Measurements from ENCODE around the gene PPTC7. TPM values are rescaled to one million over a fixed set of nuclear protein-coding genes. Genes with fewer than 3 reads are reported as not detected.
"Not testable (repeated sequence)": the region's sequence is repeated elsewhere in the genome, so short reads cannot be mapped to it uniquely, and the experiment has no call there.

The PPTC7 gene
- total and polyA plus RNA-seq, 2 experiments from 2014 or later, result 8.1 to 11.8 TPM

GRCh38 chr12:110602085-110602814, 19.1 kb upstream of the PPTC7 start:
- WGBS (ENCODE audit: low lambda C conversion rate, missing lambda C conversion rate), result 68% methylated on average over 14 of the region's 14 CpGs
- DNase-seq (ENCODE audit: low spot score), result peak; percentile 60
- not testable (repeated sequence) for H4K20me1 ChIP-seq (ENCODE audit: insufficient read depth, poor library complexity, severe bottlenecking); H3K4me1 ChIP-seq (ENCODE audit: insufficient read depth); H3K27me3 ChIP-seq; H3K4me3 ChIP-seq; H3K4me2 ChIP-seq; H2AFZ ChIP-seq; H3K9me3 ChIP-seq (ENCODE audit: low read depth); H3K9me2 ChIP-seq (replicated peaks; ENCODE audit: insufficient read depth); H3K79me2 ChIP-seq; H3K36me3 ChIP-seq (replicated peaks; ENCODE audit: insufficient read depth, low read depth); H3K27ac ChIP-seq
- TF ChIP-seq CTCF (IDR thresholded peaks at IDR 0.05; ENCODE audit: poor library complexity), result peak; percentile 72

- H3K27me3 ChIP-seq, result no peaks in the 10 kb centered on the region
- H3K9me2 ChIP-seq (replicated peaks; ENCODE audit: insufficient read depth), result no peaks in the 10 kb centered on the region
- H3K36me3 ChIP-seq (replicated peaks; ENCODE audit: insufficient read depth, low read depth), result no peaks in the 10 kb centered on the region
- no peak overlapping the region for H3K27ac ChIP-seq
- no peak overlapping the region for H3K4me3 ChIP-seq
- no peaks in the 10 kb centered on the region for H3K4me1 ChIP-seq (ENCODE audit: insufficient read depth)
- peak; percentile 57 for DNase-seq (ENCODE audit: low spot score)
- no peaks in the 10 kb centered on the region for H3K9me3 ChIP-seq (ENCODE audit: low read depth)
- no peak overlapping the region for H2AFZ ChIP-seq
- no peak overlapping the region for H3K4me2 ChIP-seq
- no peak for TF ChIP-seq EZH2phosphoT487 (IDR thresholded peaks at IDR 0.05; ENCODE audit: low read depth, severe bottlenecking, unreplicated experiment)
- TF ChIP-seq CTCF (IDR thresholded peaks at IDR 0.05; ENCODE audit: poor library complexity), result peak; percentile 65
- TF ChIP-seq EZH2 (IDR thresholded peaks at IDR 0.05; ENCODE audit: borderline replicate concordance), result no peak
- no peaks in the 10 kb centered on the region for H4K20me1 ChIP-seq (ENCODE audit: insufficient read depth, poor library complexity, severe bottlenecking)
- 58% methylated on average over 4 of the region's 4 CpGs for WGBS (ENCODE audit: low lambda C conversion rate, missing lambda C conversion rate)
- no peaks in the 10 kb centered on the region for H3K79me2 ChIP-seq
Measured at GRCh38 chr12:110600254-110600653, 17.1 kb upstream of the PPTC7 start.

DNA sequence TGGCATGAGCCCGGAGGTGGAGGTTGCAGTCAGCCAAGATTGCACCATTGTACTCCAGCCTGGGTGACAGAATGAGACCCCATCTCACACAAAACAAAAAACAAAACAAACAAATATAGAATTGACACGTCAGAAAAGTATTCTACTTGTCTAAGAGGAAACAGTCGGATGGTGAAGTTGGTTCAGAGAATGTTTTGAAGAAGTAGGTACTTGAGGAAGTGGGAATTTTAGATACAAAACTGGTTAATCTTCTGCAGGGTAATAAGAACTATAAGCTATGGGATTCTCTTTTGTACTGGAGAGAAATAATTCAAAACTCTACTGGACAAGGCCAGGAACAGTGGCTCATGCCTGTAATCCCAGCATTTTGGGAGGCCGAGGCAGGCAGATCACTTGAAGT, 16.2 kb upstream of the PPTC7 start:
- no peaks in the 10 kb centered on the region for H3K36me3 ChIP-seq (replicated peaks; ENCODE audit: insufficient read depth, low read depth)
- H3K27ac ChIP-seq, result no peak overlapping the region
- TF ChIP-seq CTCF (IDR thresholded peaks at IDR 0.05; ENCODE audit: poor library complexity), result no peak
- TF ChIP-seq EZH2phosphoT487 (IDR thresholded peaks at IDR 0.05; ENCODE audit: low read depth, severe bottlenecking, unreplicated experiment), result no peak
- no peak for TF ChIP-seq EZH2 (IDR thresholded peaks at IDR 0.05; ENCODE audit: borderline replicate concordance)
- H2AFZ ChIP-seq, result no peak overlapping the region
- no peaks in the 10 kb centered on the region for H3K4me1 ChIP-seq (ENCODE audit: insufficient read depth)
- H3K9me2 ChIP-seq (replicated peaks; ENCODE audit: insufficient read depth), result no peaks in the 10 kb centered on the region
- H3K9me3 ChIP-seq (ENCODE audit: low read depth), result no peaks in the 10 kb centered on the region
- H3K4me3 ChIP-seq, result no peak overlapping the region
- no peaks in the 10 kb centered on the region for H4K20me1 ChIP-seq (ENCODE audit: insufficient read depth, poor library complexity, severe bottlenecking)
- 89% methylated on average over 4 of the region's 4 CpGs for whole genome bisulfite sequencing (ENCODE audit: low lambda C conversion rate, missing lambda C conversion rate)
- no peak overlapping the region for H3K4me2 ChIP-seq
- no peak for DNase-seq (ENCODE audit: low spot score)
- H3K79me2 ChIP-seq, result no peaks in the 10 kb centered on the region
- H3K27me3 ChIP-seq, result no peaks in the 10 kb centered on the region

Measured in hepatocyte (in vitro differentiated cells).